Mammary epithelial cell (primary cell): Measurements from ENCODE around the gene ARR3.

ENCODE experiments used
- CTCF ChIP-seq, 2 donors: IDR thresholded peaks in 1 of 2; conservative IDR thresholded peaks in 1 of 2; 2 replicates each; pipeline ENCODE4 v1.5.1; 2011 to 2012; ENCODE audit warnings: inconsistent platforms in 2 of 2, low read length in 2 of 2, mild to moderate bottlenecking in 2 of 2, control low read depth in 1 of 2, low read depth in 1 of 2; ENCODE audit not compliant: insufficient read depth in 1 of 2; ENCODE audit errors: extremely low read depth in 1 of 2
- EZH2 ChIP-seq: IDR thresholded peaks from 2 replicates; pipeline ENCODE4 v1.6.1; 2012; ENCODE audit warnings: low read length, inconsistent platforms, borderline replicate concordance

DNA sequence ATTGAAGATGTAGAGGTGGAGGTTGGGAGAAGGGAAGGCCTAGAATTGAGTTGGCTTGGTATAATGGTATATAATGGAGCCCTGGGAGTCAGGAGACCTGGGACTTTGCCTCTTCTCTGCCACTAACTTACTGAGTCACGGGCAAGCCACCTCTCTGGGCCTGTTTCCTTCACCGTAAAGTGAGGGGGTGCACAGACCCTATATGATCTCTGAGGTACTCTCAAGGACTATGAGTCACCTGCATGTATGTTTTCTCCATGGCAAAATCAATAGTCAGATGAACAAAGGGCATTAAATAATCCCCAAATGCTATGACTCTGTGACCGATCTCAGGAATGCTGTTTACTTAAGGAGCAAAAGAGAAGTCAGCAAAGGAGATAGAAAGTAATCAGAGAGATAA lies 13.2 kb upstream of the ARR3 start:
- no peak for TF ChIP-seq EZH2
- TF ChIP-seq CTCF (conservative IDR thresholded peaks at IDR 0.05 in 1 of 2, IDR thresholded peaks at IDR 0.05 in 1 of 2; ENCODE audit: extremely low read depth in 1 of 2, insufficient read depth in 1 of 2, low read depth in 1 of 2, low read length in 2 of 2) = no peak
